CD4-positive, CD25-positive, alpha-beta regulatory T cell (primary cell): ENCODE results near the gene ZNF689. TPM values are rescaled to one million over a fixed set of nuclear protein-coding genes. Genes with fewer than 3 reads are reported as not detected.
A peak's percentile ranks its signal among the peaks of the same experiment; 100 is the strongest.

ENCODE experiments used
- ATAC-seq, 2 donors: fragments of 150-1000 bp; cut with Tn5 transposase; one replicate each; pipeline ENCODE4 v1.10.0; 2021; ENCODE audit warnings: low read depth in 2 of 2, moderate number of reproducible peaks in 2 of 2, moderate library complexity in 1 of 2
- DNase-seq, 3 donors: peaks; one replicate each; pipeline versions ENCODE4 v3.0.0 to v3.0.0-alpha.2; 2012 to 2022; ENCODE audit warnings: mixed read lengths in 1 of 3
- H3K27ac ChIP-seq: one replicate; pipeline ENCODE4 v1.7.0; 2013; ENCODE audit warnings: mild to moderate bottlenecking, low read length; ENCODE audit not compliant: insufficient read depth, poor library complexity, severe bottlenecking
- H3K27me3 ChIP-seq: one replicate; pipeline ENCODE4 v1.7.0; 2013; ENCODE audit warnings: low read length; ENCODE audit not compliant: control insufficient read depth, insufficient read depth
- H3K36me3 ChIP-seq: one replicate; pipeline ENCODE4 v1.7.0; 2013; ENCODE audit warnings: mild to moderate bottlenecking, low read length, moderate library complexity; ENCODE audit not compliant: control insufficient read depth, insufficient read depth
- H3K4me1 ChIP-seq: 2 replicates; pipeline ENCODE4 v1.7.0; 2013; ENCODE audit warnings: mild to moderate bottlenecking, low read length; ENCODE audit not compliant: insufficient read depth, control insufficient read depth, poor library complexity, severe bottlenecking
- H3K4me3 ChIP-seq: one replicate; pipeline ENCODE4 v1.7.0; 2013; ENCODE audit warnings: low read depth, mild to moderate bottlenecking, low read length, moderate library complexity
- H3K9me3 ChIP-seq, 2 experiments: 1 replicate in 1 of 2; 2 replicates in 1 of 2; pipeline ENCODE4 v1.7.0; 2013; ENCODE audit warnings: low read length in 2 of 2, mild to moderate bottlenecking in 1 of 2, moderate library complexity in 1 of 2; ENCODE audit not compliant: control insufficient read depth in 2 of 2
- H3K27ac Mint-ChIP-seq, 3 donors: one replicate each; pipeline ENCODE4 v1.8.0; 2020 to 2022; ENCODE audit warnings: mild to moderate bottlenecking in 3 of 3, mixed read lengths in 3 of 3, moderate library complexity in 2 of 3
- H3K27me3 Mint-ChIP-seq: one replicate; pipeline ENCODE4 v1.8.0; 2022; ENCODE audit warnings: mild to moderate bottlenecking, mixed read lengths
- H3K36me3 Mint-ChIP-seq: one replicate; pipeline ENCODE4 v1.8.0; 2020; ENCODE audit warnings: mixed read lengths
- H3K4me1 Mint-ChIP-seq, 4 donors: one replicate each; pipeline ENCODE4 v1.8.0; 2020 to 2022; ENCODE audit warnings: mixed read lengths in 4 of 4, mild to moderate bottlenecking in 1 of 4
- H3K4me3 Mint-ChIP-seq, 4 donors: one replicate each; pipeline ENCODE4 v1.8.0; 2020 to 2022; ENCODE audit warnings: mild to moderate bottlenecking in 4 of 4, mixed read lengths in 4 of 4, moderate library complexity in 3 of 4
- H3K9me3 Mint-ChIP-seq, 7 donors: one replicate each; pipeline ENCODE4 v1.8.0; 2020 to 2022; ENCODE audit warnings: mixed read lengths in 7 of 7, mild to moderate bottlenecking in 3 of 7, moderate library complexity in 2 of 7
- polyA plus RNA-seq, 4 donors: library from polyadenylated mRNA; unstranded; fragments of 300-500 nt; fragmentation: Illumina TruSeq; gene quantifications; one replicate each; pipeline ENCODE4 v1.2.3, GENCODE V29; 2021
- total RNA-seq: library from RNA; stranded (reverse); gene quantifications from one replicate; pipeline ENCODE4 v1.2.3, GENCODE V29; 2022

Gene ZNF689
- total and polyA plus RNA-seq, 5 donors from 2014 or later: 8.1 to 16.0 (median 14.0) TPM

GRCh38 chr16:30557707-30557956 lies 52.6 kb downstream of the ZNF689 start:
- no peak for ATAC-seq
- Mint-ChIP-seq H3K4me3 (peak overlapping the region; percentile 83 to 93 (median 89)), H3K27me3 (no peaks in the 10 kb centered on the region), H3K36me3 (peaks cover 16% of the 10 kb centered on the region), H3K4me1 (peaks cover 6 to 58% (median 25%) of the 10 kb centered on the region in 4 donors), H3K9me3 (no peaks in the 10 kb centered on the region), H3K27ac (peak overlapping the region; percentile 93 to 95 (median 95))
- Histone ChIP-seq H3K4me3 (peak overlapping the region; percentile 70), H3K36me3 (peaks cover 18% of the 10 kb centered on the region), H3K4me1 (peaks cover 51% of the 10 kb centered on the region), H3K27ac (peak overlapping the region; percentile 95), H3K9me3 (no peaks in the 10 kb centered on the region), H3K27me3 (no peaks in the 10 kb centered on the region)
- no peak for DNase-seq

- Histone ChIP-seq H3K4me1 (peaks cover 60% of the 10 kb centered on the region), H3K27ac (no peak overlapping the region), H3K4me3 (no peak overlapping the region), H3K36me3 (peaks cover 18% of the 10 kb centered on the region), H3K9me3 (no peaks in the 10 kb centered on the region), H3K27me3 (no peaks in the 10 kb centered on the region)
- no peak for DNase-seq
- no peak for ATAC-seq
- Mint-ChIP-seq H3K36me3 (peaks cover 16% of the 10 kb centered on the region), H3K9me3 (no peaks in the 10 kb centered on the region), H3K4me1 (peaks cover 10 to 67% (median 32%) of the 10 kb centered on the region in 4 donors), H3K4me3 (peak overlapping the region; percentile 46 to 93 (median 90)), H3K27ac (peak overlapping the region; percentile 26 to 92 (median 83)), H3K27me3 (no peaks in the 10 kb centered on the region)
Observed at GRCh38 chr16:30556125-30556473, 54.1 kb downstream of the ZNF689 start.

GRCh38 chr16:30555315-30556124 lies 54.7 kb downstream of the ZNF689 start:
- peaks cover 18% of the 10 kb centered on the region for H3K36me3 ChIP-seq

GRCh38 chr16:30554557-30555314 lies 55.5 kb downstream of the ZNF689 start:
- no peak overlapping the region for H3K27ac Mint-ChIP-seq
- peaks cover 16% of the 10 kb centered on the region for H3K36me3 Mint-ChIP-seq
- Histone ChIP-seq H3K27ac (no peak overlapping the region), H3K4me1 (peaks cover 59% of the 10 kb centered on the region), H3K9me3 (no peaks in the 10 kb centered on the region), H3K4me3 (no peak overlapping the region), H3K36me3 (peaks cover 18% of the 10 kb centered on the region), H3K27me3 (no peaks in the 10 kb centered on the region)
- no peak for DNase-seq
- peaks cover 6 to 66% (median 33%) of the 10 kb centered on the region in 4 donors for H3K4me1 Mint-ChIP-seq
- H3K4me3 Mint-ChIP-seq: peak overlapping the region in 2 of 4 donors; percentile 38 to 95
- no peaks in the 10 kb centered on the region for H3K9me3 Mint-ChIP-seq
- no peak for ATAC-seq
- no peaks in the 10 kb centered on the region for H3K27me3 Mint-ChIP-seq

More at GRCh38 chr16:30555315-30556124, 54.7 kb downstream of the ZNF689 start:
- no peaks in the 10 kb centered on the region for H3K27me3 Mint-ChIP-seq
- H3K36me3 Mint-ChIP-seq: peaks cover 16% of the 10 kb centered on the region
- peaks cover 6 to 66% (median 33%) of the 10 kb centered on the region in 4 donors for H3K4me1 Mint-ChIP-seq
- H3K27ac Mint-ChIP-seq: peak overlapping the region; percentile 26 to 92 (median 83)
- ATAC-seq: no peak
- peak overlapping the region; percentile 24 to 93 (median 90) for H3K4me3 Mint-ChIP-seq
- no peaks in the 10 kb centered on the region for H3K9me3 ChIP-seq
- DNase-seq: no peak
- H3K4me1 ChIP-seq: peaks cover 59% of the 10 kb centered on the region
- no peaks in the 10 kb centered on the region for H3K27me3 ChIP-seq
- H3K27ac ChIP-seq: no peak overlapping the region
- H3K9me3 Mint-ChIP-seq: no peaks in the 10 kb centered on the region
- no peak overlapping the region for H3K4me3 ChIP-seq

- peaks cover 6 to 67% (median 41%) of the 10 kb centered on the region in 4 donors for H3K4me1 Mint-ChIP-seq
- H3K4me3 Mint-ChIP-seq: peak overlapping the region; percentile 10 to 95 (median 26)
- H3K9me3 Mint-ChIP-seq: no peaks in the 10 kb centered on the region
- H3K27ac Mint-ChIP-seq: peak overlapping the region; percentile 73 to 94 (median 75)
- DNase-seq (no peak), ATAC-seq (no peak)
- H3K4me3 ChIP-seq: no peak overlapping the region
- no peaks in the 10 kb centered on the region for H3K9me3 ChIP-seq
- H3K4me1 ChIP-seq: peaks cover 59% of the 10 kb centered on the region
- no peaks in the 10 kb centered on the region for H3K27me3 ChIP-seq
- peaks cover 18% of the 10 kb centered on the region for H3K36me3 ChIP-seq
- H3K36me3 Mint-ChIP-seq: peaks cover 16% of the 10 kb centered on the region
- H3K27ac ChIP-seq: peak overlapping the region; percentile 65
- H3K27me3 Mint-ChIP-seq: no peaks in the 10 kb centered on the region
Observed at GRCh38 chr16:30553393-30553899, 56.7 kb downstream of the ZNF689 start.

- Histone ChIP-seq H3K4me1 (peaks cover 59% of the 10 kb centered on the region), H3K4me3 (no peak overlapping the region), H3K27me3 (no peaks in the 10 kb centered on the region), H3K36me3 (peaks cover 18% of the 10 kb centered on the region), H3K9me3 (no peaks in the 10 kb centered on the region), H3K27ac (peak overlapping the region; percentile 65)
- Mint-ChIP-seq H3K9me3 (no peaks in the 10 kb centered on the region), H3K27ac (peak overlapping the region; percentile 73 to 94 (median 75)), H3K4me3 (peak overlapping the region in 2 of 4 donors; percentile 16 to 95), H3K36me3 (peaks cover 16% of the 10 kb centered on the region), H3K27me3 (no peaks in the 10 kb centered on the region), H3K4me1 (peaks cover 6 to 69% (median 45%) of the 10 kb centered on the region in 4 donors)
- DNase-seq: no peak
- no peak for ATAC-seq
Observed at GRCh38 chr16:30552956-30553355, 57.2 kb downstream of the ZNF689 start.
